ENCODE results near the gene C3AR1. TPM values are rescaled to one million over a fixed set of nuclear protein-coding genes. Genes with fewer than 3 reads are reported as not detected.

Gene C3AR1
- total and polyA plus RNA-seq, 2 of the 13 experiments (the other 11 are each of a cell fraction or from before 2014, with no cell fraction given) = not detected

- WGBS (ENCODE audit: low lambda C conversion rate) = 98% methylated on average over 7 of the region's 7 CpGs
- H3K79me2 ChIP-seq (ENCODE audit: insufficient read depth, low read length) = no peaks in the 10 kb centered on the region
- ChIA-PET CTCF (ENCODE audit: low intra/inter-chr PET ratio, low total read pairs) (no interaction called here), POLR2A (no interaction called here)
- intact Hi-C loops (cut with micrococcal nuclease; ENCODE audit: unreplicated experiment) = no loop called here
- no peaks in the 10 kb centered on the region for H3K27me3 ChIP-seq (ENCODE audit: control insufficient read depth in 1 of 2, insufficient read depth in 2 of 2, low read length in 2 of 2)
- FAIRE-seq = no peak
- no peak for DNase-seq (ENCODE audit: low spot score)
- H3K36me3 ChIP-seq (replicated peaks in 1 of 2; ENCODE audit: control insufficient read depth in 1 of 2, insufficient read depth in 2 of 2, low read length in 2 of 2) = peaks cover 22 to 47% of the 10 kb centered on the region in 2 experiments
- ATAC-seq = no peak
- no TSS peak for BruUV-seq (replicated peaks)
- H4K20me1 ChIP-seq (ENCODE audit: insufficient read depth, low read length) = no peaks in the 10 kb centered on the region
- TF ChIP-seq HNF1B (CRISPR knock-in tag; IDR thresholded peaks at IDR 0.05) (no peak), ZNF781 (CRISPR knock-in tag; IDR thresholded peaks at IDR 0.05; ENCODE audit: borderline replicate concordance, not compliant biosample characterization) (no peak), MTA3 (CRISPR knock-in tag; IDR thresholded peaks at IDR 0.05) (no peak), TCF12 (IDR thresholded peaks at IDR 0.05) (no peak), TCF12 (CRISPR knock-in tag; IDR thresholded peaks at IDR 0.05) (no peak), BRD4 (CRISPR knock-in tag; IDR thresholded peaks at IDR 0.05) (no peak), ZNF3 (CRISPR knock-in tag; IDR thresholded peaks at IDR 0.05) (no peak), DMAP1 (CRISPR knock-in tag; IDR thresholded peaks at IDR 0.05) (no peak), KLF6 (CRISPR knock-in tag; IDR thresholded peaks at IDR 0.05) (no peak), MTF1 (CRISPR knock-in tag; IDR thresholded peaks at IDR 0.05) (no peak), SALL2 (CRISPR knock-in tag; IDR thresholded peaks at IDR 0.05) (no peak), CEBPB (IDR thresholded peaks at IDR 0.05; ENCODE audit: borderline replicate concordance, low read depth, low read length) (no peak), ZNF275 (CRISPR knock-in tag; IDR thresholded peaks at IDR 0.05; ENCODE audit: borderline replicate concordance) (no peak), ZNF263 (CRISPR knock-in tag; IDR thresholded peaks at IDR 0.05) (no peak), ZFP36L1 (CRISPR knock-in tag; IDR thresholded peaks at IDR 0.05) (no peak)
- no peak overlapping the region for H3K27ac ChIP-seq (ENCODE audit: extremely low read length, insufficient read depth, low read length)
- no peak overlapping the region for H3K9ac ChIP-seq (ENCODE audit: insufficient read depth, low read depth, low read length)
- no peak overlapping the region for H3K4me2 ChIP-seq (ENCODE audit: low read depth, low read length)
- no peaks in the 10 kb centered on the region for H3K9me3 ChIP-seq (ENCODE audit: low read length)
- H3K4me1 ChIP-seq (ENCODE audit: insufficient read depth, low read length) = no peaks in the 10 kb centered on the region
- no peak overlapping the region for H2AFZ ChIP-seq (ENCODE audit: low read length)
- in situ Hi-C loops (cut with HindIII; ENCODE audit: extremely low pct_ligation_motif_present, low pct_unique_long_range_greater_than_20kb) = no loop called here
- H3K4me3 ChIP-seq (replicated peaks in 1 of 3; ENCODE audit: insufficient read depth in 1 of 3, low read depth in 2 of 3, low read length in 3 of 3) = no peak overlapping the region
Observed at GRCh38 chr12:8052679-8053078, 13.5 kb downstream of the C3AR1 start.

All from HepG2 (cell line).